SW 1271 (cell line): Measurements from ENCODE around the gene SAA1.
"Not testable (repeated sequence)": the region's sequence is repeated elsewhere in the genome, so short reads cannot be mapped to it uniquely, and the experiment has no call there.

Experiments used
- DNase-seq, 2 experiments: peaks; one replicate each; lab custom pipeline; 2025; lab: John Stamatoyannopoulos, UW

The SAA1 gene

DNA sequence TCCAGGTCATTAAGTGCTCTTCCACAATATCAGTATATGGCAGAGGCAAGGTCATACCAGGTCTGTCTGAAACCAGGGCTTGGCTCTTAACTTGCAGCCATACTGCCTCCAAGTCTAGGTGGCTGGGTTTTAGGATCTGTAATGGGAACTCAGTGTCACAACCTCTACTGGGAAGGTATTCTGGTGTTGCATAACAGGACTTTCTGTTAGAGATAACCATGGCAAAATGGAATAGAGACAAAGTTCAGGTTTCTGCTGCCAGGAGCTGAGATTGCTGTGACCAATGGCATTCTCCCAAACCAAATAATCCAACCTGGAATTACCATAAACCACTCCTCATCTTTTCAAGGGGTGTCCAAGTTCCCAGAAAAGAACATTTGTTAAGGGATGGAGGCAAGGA lies 6.8 kb upstream of the SAA1 start:
- DNase-seq = no peak

DNA sequence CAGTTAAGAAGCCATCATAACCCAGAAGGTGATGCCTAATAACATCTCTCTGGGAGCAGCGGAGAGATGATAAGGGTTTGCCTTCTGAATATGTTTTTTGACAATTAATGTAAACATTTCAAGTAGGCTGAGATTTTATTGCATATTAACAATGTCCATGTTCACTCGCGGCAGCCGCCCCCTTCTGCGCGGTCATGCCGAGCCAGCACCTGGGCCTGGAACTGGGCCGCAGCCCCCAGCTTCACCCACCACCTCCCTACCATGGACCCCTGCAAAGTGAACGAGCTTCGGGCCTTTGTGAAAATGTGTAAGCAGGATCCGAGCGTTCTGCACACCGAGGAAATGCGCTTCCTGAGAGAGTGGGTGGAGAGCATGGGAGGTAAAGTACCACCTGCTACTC lies 4.3 kb upstream of the SAA1 start:
- no peak for DNase-seq

DNA sequence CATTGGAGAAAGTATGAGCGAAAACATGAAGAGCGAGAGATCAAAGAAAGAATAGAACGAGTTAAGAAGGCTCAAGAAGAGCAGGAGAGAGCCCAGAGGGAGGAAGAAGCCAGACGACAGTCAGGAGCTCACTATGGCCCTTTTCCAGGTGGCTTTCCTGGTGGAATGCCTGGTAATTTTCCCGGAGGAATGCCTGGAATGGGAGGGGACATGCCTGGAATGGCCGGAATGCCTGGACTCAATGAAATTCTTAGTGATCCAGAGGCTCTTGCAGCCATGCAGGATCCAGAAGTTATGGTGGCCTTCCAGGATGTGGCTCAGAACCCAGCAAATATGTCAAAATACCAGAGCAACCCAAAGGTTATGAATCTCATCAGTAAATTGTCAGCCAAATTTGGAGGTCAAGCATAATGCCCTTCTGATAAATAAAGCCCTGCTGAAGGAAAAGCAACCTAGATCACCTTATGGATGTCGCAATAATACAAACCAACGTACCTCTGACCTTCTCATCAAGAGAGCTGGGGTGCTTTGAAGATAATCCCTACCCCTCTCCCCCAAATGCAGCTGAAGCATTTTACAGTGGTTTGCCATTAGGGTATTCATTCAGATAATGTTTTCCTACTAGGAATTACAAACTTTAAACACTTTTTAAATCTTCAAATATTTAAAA lies 3.2 kb upstream of the SAA1 start:
- DNase-seq = not testable (repeated sequence)

DNA sequence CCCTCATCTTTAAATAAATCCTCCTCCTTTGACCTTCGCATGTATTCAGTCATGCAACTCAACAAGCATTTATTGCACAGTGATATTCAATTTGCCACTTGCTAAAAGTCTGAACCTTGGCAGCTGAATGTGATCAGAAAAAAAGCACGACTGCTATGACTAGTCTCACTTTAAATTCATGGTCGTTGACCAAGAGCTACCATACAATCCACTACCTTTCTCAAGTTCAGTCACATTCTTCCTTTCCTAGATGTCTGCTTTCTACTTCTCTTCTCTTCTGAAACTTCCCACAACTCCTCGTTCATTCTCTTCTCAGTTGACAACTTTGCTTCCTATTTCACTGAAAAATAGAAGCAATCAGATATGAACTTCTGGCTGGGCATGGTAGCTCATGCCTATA lies 2.0 kb upstream of the SAA1 start:
- no peak for DNase-seq

DNA sequence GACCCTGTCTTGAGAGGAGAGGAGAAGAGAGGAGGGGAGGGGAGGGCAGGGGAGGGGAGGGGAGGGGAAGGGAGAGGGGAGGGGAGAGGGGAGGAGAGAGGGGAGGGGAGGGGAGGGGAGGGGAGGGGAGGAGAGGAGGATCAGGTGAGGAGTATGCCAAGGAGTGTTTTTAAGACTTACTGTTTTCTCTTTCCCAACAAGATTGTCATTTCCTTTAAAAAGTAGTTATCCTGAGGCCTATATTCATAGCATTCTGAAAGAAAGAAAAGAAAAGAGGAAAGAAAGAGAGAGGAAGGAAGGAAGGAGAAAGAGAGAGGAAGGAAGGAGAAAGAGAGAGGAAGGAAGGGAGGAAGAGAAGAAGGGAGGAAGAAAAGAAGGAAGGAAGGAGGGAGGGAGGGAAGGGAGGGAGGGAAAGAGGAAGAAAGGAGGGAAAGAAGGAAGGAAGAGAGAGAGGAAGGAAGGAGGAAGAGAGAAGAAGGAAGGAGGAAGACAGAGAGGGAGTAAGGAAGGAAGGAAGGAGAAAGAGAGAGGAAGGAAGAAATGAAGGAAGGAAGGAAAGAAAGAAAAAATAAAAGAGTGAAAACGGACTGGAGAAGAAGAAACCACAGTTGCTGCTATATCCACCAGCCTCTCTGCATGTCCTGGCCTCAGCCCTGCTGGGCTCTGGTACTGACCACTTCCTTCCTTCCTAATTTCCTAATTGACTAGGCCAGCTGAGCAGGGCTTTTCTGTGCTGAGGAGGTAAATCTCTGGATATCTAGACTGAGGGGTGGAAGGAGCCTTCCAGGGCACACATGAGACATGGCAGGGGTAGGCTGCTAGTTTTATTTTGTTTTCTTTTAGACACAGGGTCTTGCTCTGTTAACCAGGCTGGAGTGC lies 1.1 kb upstream of the SAA1 start:
- no peak for DNase-seq

DNA sequence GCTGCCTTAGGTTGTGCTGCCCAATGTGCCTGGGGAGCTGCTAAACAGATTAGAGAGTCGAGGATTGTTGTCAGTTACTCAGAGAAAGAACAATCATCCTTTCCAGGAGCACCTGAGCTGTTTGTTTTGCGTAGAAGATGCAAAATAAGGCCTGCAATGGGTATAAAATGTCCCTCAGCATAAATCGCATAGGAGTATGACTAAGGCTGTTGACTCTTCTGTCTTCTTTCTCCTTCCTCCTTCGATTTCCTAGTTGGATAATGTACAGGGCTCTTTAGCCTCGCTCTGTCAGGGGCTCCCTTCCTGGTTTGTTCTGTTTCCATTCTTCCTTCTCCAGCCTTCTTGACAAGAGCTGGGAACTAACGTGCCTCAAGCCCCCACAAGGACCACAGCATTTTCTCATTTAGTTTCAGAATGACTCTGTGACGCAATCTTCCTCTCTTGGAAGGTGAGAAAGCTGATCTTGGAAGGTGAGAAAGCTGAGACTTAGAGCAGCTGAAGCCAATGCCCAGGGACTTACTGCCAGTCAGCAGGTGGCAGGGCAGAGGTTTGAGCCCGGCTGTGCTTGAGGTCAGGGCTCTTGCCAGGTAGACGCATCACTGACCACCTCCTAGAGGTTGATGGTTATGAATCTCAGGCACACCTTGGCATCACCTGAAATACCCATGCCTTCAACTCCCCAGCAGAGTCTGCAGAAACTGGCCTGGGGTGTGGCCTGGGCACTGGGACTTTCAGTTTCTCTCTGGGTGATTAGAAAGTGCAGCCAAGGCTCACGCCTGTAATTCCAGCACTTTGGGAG lies 1.5 kb downstream of the SAA1 start:
- DNase-seq = not testable (repeated sequence)

DNA sequence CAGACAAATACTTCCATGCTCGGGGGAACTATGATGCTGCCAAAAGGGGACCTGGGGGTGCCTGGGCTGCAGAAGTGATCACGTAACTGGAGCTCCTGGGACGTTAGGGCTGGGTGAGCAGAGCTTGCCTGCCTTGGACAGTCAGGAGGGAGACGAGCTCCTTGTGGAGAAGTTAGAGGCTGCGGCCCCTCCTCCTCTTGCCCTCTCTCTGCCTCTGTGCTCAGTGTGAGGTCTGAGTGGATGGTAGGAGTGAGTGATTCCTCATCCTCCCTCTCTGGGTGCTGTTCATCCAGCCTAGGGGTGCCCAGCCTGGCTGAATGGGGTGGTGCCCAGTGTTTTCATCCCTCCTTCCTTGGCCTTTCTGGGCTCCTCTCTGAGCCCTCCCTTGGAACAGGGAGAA lies 3.2 kb downstream of the SAA1 start:
- DNase-seq = not testable (repeated sequence)

DNA sequence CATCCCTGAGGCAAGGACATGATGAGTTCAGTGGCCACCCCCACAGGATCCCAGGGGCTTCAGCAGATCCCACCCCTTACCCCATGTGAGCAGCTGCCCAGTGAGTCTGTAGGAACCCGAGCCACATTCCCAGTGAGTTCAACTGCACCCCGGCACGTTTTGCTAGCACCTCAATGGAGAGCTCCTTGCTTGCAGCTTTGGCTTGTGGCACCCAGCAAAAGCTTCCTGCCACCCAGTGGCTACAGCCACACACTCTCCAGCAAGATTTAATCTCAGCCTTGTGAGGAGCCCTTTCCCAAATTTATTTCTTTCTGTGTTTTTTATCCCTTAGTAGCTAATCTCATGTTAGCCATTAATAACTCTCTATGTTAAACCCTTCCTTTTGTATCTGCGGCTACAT lies 4.0 kb downstream of the SAA1 start:
- DNase-seq = no peak

DNA sequence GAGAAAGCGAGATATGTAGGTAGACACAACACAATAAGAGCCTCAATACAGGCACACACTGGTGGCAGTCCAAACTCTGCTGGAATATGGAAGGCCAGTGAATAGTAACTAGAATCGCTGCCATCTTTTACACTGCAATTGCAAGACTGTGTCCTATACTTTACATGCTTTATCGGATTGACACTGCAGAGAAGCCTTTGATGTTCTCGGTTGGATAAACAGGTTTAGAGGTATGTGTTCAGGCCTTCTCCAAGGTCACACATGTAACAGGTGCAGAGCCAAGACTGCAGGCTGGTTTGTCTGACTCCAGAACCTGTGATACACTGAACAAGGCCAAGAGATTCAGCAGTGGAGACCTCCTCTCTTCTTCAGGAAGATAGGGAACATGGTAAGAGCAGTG lies 5.1 kb downstream of the SAA1 start:
- DNase-seq = no peak

DNA sequence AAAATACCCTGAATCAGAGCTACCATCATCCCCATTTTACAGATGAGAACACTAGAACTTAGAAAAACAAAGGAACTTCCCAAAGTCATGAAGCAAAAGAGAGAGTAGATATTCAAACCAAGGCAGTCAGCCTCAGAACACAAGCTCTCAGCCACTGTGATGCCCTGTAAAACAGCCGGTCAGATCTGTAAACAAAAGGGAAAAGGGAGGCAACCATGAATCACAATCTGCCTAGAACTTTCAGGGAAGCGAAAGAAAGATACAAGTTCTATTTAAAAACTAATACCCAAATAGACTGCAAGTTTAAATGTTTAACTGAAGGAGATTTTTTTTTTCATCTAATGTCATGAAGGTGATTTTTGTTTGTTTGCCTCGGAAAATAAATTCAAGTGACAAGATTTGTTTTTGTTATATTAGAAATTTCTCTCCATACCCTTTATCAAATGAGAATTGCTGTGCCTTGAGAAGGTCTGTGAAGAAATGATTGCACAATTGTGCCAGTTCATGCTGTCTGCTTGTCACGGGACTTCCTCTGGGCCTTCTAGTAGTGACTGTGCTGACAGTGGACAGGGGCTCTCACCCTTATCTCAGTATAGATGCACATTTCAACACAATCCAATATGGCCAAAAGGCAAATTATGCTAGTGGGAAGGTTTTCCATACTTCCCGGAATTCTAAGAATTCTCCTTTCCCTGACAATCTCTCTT lies 11.7 kb downstream of the SAA1 start:
- DNase-seq = no peak

DNA sequence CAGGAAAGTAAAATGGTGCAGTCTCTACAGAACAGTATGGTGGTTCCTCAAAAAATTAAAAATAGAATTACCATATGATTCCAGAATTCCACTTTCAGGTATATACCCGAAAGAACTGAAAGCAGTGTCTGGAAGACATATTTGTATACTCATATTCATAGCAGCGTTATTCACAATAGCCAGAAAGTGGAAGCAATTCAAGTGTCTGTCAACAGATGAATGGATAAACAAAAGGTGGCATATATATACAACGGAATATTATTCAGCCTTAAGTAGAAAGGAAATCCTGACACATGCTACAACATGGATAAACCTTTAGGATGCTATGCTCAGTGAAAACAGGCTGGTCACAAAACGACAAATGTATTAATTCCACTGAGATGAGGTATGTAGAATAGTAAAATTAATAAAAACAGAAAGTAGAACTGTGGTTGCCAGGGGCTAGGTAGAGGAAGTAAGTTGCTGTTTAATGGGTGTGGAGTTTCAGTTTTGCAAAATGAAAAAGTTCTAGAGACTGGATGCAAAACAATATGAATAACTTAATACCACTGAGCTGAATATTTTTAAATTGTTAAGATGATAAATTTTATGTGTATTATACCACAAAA lies 14.5 kb downstream of the SAA1 start:
- DNase-seq = no peak

DNA sequence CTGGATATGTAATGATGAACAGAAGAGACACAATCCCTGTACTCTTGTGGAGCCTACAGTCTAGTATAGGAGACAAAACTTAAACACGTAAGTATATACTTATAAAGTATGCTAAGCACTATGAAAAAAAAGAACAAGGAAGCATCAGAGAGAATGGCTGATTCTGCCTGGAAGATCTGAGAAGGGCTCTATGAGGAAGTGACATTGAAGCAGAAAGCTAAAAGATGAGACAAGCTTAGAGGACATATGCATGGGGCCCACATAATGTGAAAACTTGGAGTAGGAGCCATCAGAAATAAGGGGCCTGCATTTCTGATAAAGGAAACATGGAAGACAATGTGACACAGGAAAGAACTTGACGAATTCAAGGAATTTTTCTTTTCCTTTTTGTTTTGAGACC lies 16.6 kb downstream of the SAA1 start:
- DNase-seq = no peak

DNA sequence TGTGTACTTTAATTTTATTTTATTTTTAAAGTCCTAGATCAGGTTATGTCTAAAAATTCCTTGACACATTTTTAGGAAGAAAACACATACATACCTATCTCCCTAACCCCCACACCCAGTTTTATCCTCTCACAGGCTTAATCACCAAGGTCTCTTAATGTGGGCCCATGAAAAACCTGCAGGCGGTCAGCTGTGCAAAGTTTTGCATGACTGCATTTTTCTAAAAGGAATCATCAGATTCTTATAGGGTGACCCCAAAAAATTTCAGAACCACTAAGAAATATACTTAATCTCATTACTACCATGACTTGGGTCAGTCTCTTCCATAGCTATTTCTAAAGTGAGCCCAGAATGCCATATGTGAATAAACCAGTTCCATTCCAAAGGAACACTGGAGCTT lies 19.8 kb downstream of the SAA1 start:
- no peak for DNase-seq

DNA sequence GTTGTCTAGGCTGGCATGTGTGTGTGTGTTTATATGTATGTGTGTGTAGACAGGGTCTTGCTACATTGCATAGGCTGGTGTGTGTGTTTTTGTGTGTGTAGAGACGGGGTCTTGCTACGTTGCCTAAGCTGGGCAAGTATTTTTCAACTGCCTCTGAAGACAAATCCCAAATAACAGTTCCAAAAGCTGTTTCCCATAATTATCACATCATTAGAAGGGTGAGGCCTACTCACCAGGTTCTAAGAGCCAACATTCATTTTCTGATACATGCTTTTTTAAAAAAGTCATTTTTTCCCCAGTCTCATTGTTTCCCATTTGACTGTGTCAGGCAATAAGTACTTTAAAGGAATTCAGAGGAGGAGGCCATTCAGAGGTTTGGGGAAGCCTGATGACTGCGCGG lies 22.8 kb downstream of the SAA1 start:
- DNase-seq = no peak

DNA sequence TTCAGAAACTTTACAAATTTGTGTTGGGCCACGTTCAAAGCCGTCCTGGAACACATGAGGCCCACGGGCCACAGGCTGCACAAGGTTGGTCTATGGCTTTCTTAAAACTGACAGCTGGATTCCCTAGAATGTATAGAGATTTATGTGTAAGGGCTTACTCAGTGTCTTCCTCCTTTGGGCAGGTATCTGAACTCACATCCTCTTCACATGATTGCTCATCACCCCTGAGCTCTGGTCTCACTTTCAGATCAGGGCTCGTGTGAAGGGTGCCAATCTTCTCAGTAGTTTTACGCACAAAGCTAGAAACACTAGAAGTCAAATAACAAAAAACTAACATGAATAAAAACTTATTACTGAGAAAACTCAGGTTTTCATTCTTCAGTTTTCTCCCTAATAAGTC lies 28.8 kb downstream of the SAA1 start:
- DNase-seq = no peak

DNA sequence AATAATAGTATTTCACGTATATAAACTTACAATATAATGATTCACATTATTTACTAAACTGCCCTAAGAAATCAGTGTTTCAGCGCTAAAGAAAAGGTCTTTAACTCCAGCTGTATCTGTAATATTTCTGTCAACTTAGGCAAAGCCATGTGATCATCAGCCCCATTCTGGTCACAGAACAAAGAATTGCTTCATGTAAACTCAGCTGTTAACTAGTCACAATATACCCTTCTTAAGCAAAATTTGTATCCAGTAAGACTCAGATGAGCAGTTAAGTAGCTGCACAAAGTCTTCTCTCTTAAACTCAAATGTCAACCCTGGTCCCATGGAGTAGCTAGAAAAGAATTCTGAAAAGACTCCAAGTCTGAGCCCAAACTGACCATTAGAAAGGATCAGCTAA lies 29.3 kb downstream of the SAA1 start:
- DNase-seq = no peak

DNA sequence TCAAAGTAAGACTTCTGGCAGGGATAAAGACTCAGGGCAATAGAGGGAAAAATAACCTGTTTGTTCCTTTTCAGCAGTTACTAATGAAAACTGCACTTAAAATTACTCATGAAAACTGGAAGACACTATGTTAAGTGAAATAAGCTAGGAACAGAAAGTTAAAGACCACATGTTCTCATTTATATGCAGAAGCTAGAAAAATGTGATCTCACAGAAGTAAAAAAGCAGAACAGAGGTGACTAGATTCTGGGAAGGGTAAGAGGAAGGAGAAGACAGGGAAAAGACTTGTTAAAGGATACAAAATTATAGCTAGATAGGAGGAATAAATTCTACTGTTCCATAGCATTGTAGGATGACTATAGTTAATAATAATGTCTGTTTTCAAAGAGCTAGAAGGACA lies 33.7 kb downstream of the SAA1 start:
- DNase-seq = no peak

DNA sequence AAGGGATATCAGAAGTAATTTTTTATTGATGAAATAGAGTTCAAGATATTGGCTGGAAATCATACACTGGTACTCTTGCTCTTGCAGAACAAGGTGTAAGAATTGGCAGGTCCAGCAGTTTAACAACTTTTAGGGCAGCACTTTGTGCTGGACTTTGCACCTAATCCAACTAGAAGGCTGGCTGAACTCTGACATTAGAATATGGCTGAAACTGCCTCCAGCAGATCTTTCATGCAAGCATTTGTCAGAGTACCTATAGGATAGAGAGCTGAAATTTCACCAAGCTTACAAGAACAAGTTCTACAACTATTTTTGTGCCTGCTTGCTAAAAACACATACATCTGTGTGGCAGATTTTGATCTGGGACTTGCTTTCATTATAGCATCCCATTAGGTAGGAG lies 38.7 kb downstream of the SAA1 start:
- no peak for DNase-seq

DNA sequence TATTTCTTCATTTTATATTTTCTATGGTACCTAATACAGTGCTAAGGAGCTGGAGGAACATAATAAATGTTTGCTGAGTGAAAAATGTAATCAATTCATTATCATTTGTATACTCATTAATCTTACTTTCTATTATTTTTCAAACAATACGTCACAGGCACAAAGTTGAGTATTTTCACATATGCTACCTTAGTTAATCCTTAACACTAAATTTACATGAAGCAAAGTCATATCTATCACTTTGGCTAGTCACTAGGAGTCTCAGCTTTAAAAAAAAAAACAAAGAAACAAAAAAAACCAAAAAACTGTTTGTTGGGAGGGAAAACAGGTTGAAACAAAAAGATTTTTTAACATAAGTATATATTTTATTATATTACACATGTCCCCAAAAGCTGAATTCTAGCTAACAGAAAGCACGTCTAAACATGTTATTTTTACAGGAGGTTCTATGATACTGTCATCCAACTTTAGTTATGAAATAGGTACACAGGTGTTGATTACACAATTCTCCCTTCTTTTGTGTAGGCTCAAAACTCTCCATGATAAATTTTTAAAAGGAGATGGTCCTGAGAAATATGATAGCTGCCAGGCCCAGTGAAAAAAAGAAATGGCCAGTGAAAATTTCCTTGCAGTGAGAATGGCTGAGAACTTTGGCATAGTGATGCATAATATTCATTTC lies 41.5 kb downstream of the SAA1 start:
- DNase-seq = no peak

DNA sequence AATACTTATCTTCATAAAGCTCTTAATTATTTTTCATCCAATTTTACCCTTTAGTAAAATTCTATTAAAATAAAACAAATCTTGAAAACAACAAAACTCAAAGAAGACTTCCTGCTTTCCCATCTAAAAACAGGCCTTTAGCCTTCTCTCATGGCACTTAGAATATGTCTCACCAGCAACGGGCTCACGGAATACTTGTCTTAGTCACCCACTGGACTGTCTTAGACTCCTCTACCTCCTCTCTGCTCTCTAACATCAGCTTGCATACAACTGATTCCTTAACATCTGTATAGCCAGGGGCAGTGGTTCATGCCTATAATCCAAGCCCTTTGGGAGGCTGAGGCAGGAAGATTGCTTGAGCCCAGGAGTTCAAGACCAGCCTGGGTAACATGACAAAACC lies 42.2 kb downstream of the SAA1 start:
- DNase-seq = no peak

DNA sequence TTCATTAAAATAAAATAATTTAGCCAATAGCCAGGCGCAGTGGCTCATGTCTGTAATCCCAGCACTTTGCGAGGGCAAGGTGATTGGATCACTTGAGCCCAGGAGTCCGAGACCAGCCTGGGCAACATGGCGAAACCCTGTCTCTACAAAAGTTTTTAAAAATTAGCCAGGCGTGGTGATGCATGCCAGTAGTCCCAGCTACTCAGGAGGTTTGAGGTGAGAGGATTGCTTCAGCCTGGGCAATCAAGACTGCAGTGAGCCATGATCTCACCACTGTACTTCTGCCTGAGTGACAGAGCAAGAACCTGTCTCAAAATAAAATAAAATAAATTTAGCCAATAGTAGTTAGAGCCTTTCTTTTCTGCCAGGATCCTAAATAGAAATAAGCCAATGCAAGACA lies 43.6 kb downstream of the SAA1 start:
- no peak for DNase-seq
